Adrenal gland (tissue), 5 donors: Measurements from ENCODE around the gene GLYATL1.

Experiments
- POLR2A ChIP-seq, 2 donors: fragments of 450-650 bp; IDR thresholded peaks; one replicate each; pipeline ENCODE4 v1.6.1; 2017; ENCODE audit warnings: antibody characterized with exemption in 2 of 2, mild to moderate bottlenecking in 2 of 2, moderate library complexity in 1 of 2
- TF ChIP-seq, protein P1 (sequence below), 6 experiments: fragments of 450-650 bp in 4 of 6; fragments of 200-600 bp in 2 of 6; sonication (generic) in 1 of 6; IDR thresholded peaks; 1 replicate in 5 of 6; 2 replicates in 1 of 6; pipeline versions ENCODE4 v1.5.1 to v1.8.0; 2016 to 2021; ENCODE audit warnings: antibody characterized with exemption in 6 of 6, mild to moderate bottlenecking in 2 of 6, moderate library complexity in 1 of 6
- donor health status: DM: no; HTN: no; CAD: no.

DNA sequence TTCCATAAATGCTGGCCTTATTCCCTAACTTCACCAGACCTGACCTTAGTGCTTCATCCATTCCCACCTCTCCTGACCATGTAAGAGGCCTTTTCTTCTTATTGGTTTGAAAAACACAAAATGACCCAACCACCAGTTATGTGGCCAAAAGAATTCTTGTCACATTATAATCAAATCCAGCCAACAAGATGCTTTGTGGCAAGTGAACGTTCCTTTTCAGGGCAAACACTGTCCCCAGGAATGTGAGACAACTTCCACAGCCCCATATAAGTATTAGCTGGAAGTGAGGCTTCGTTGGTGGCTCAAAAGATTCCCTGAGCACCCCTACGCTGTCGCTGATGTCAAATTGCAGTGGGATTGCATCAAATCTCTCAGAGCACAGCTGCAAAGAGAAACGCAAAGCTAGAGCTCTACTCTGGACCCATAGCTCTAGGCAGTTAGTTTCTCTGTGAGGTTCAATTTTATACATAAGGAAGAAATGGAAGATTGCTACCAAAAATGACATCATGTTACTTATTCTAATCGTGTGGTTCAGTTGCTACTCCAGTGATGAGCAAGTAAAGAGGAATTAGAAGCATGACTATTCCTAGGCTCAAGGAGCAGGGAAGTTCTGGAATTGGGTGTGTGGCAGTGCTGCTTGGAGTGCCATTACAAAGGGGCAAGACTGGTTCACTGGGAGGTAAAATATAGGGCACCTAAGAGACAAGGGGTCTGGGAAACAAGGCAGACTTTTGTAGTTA is 26.1 kb downstream of the GLYATL1 start:
- TF ChIP-seq, protein P1, sequence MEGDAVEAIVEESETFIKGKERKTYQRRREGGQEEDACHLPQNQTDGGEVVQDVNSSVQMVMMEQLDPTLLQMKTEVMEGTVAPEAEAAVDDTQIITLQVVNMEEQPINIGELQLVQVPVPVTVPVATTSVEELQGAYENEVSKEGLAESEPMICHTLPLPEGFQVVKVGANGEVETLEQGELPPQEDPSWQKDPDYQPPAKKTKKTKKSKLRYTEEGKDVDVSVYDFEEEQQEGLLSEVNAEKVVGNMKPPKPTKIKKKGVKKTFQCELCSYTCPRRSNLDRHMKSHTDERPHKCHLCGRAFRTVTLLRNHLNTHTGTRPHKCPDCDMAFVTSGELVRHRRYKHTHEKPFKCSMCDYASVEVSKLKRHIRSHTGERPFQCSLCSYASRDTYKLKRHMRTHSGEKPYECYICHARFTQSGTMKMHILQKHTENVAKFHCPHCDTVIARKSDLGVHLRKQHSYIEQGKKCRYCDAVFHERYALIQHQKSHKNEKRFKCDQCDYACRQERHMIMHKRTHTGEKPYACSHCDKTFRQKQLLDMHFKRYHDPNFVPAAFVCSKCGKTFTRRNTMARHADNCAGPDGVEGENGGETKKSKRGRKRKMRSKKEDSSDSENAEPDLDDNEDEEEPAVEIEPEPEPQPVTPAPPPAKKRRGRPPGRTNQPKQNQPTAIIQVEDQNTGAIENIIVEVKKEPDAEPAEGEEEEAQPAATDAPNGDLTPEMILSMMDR (IDR thresholded peaks at IDR 0.05): no peak
- TF ChIP-seq POLR2A (IDR thresholded peaks at IDR 0.05): no peak
